NCI-H2171 treated with DMSO at 0.1 percent for 48 hours (cell line): ENCODE measurements around the gene FGFR2.
A peak's percentile ranks its signal among the peaks of the same experiment; 100 is the strongest.

Experiments used
- DNase-seq: peaks from one replicate; lab custom pipeline; 2025; lab: John Stamatoyannopoulos, UW

FGFR2 gene

GRCh38 chr10:121493521-121493920, 104.7 kb downstream of the FGFR2 start:
- DNase-seq = no peak

GRCh38 chr10:121490871-121491519, 107.2 kb downstream of the FGFR2 start:
- no peak for DNase-seq

DNA sequence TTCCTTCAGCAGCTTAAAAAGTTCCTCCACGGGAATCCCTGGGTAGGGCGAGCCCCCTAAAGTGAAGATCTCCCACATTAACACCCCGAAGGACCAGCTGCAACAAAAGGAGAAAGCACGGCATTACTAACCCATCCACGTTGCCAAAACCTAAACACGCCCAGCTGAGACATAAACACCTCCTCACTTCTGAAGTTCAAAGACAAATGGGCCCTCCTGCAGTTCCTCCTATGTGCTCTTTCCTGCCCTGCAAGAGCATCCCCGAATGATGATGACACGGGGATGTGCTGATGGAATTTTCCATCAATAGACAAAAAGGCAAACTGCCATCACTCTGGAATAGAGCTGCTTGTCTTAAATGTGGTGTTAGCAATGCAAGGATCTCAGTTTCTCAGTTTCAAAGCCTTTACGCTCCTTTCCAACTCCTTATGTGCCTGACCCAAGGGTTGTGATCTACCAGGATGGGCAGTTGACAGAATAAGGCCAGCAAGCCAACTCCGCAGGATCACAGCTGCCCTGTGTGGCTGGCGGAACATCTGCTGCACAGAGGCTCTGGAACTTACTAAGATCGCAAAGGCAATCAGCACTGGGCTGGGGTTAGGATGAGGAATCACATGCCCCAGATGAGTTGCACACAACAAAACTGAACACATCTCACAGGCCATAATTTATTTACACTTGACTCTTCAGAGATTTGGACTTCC, 112.7 kb downstream of the FGFR2 start:
- DNase-seq = no peak

DNA sequence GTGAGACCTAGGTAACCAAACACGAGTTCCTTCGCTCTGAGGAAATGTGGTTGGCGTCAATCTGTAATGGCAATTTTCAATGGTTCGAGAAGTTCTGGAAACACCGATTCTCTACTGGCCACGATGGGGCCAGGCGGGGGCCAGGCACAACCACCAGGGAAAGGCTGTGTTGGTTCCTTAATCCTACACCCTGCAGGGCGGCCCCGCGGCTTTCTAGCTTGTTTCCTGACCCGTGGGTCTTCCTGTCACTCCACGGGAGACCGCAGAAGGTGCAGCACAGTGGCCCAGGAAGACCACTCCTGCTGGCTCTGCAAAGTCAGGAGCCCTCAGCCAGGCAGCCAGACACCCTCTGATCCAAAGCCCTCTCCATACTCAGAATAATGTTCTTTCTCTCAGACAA, 113.4 kb downstream of the FGFR2 start:
- DNase-seq = no peak

DNA sequence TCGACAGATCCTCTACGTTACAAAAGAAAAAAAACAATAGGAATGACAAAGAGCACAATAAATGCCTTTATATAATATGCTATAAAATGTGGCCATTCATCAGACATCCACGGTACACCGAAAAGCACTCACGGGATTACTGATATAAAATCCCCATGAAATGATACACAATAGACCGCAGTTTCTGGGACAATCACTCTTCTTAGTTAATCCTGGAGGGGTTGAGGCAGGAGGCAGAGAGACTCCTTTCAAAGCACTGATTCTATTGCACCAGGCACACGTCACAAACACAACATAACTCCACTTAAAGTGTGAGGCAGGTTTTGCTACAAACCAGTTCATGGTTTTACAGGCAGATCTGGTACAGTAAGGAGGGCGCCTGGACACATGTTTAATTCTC, 113.8 kb downstream of the FGFR2 start:
- no peak for DNase-seq

GRCh38 chr10:121481180-121481579, 117.1 kb downstream of the FGFR2 start:
- DNase-seq = no peak

DNA sequence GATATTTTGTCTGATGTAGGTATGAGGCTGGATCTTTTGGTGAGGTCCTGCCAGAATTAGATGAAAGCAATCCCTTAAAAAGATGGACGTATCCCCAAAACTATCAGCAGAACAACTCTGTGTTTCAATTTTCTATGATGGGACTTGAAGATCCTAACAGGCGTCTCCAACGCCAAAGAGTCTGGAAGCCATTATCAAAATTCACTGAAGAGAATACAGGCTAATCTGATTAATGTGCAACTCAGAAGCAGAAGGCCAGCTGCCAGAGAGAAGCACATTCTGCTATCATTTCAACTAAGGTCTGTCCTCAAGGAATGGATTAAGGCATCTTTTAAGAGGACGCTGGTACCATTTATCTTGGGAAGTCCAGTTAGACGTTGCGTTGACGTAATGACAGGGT, 119.7 kb downstream of the FGFR2 start:
- DNase-seq = no peak

GRCh38 chr10:121469797-121470606, 128.2 kb downstream of the FGFR2 start:
- DNase-seq = no peak

- no peak for DNase-seq
Observed at GRCh38 chr10:121468726-121469125, 129.5 kb downstream of the FGFR2 start.

DNA sequence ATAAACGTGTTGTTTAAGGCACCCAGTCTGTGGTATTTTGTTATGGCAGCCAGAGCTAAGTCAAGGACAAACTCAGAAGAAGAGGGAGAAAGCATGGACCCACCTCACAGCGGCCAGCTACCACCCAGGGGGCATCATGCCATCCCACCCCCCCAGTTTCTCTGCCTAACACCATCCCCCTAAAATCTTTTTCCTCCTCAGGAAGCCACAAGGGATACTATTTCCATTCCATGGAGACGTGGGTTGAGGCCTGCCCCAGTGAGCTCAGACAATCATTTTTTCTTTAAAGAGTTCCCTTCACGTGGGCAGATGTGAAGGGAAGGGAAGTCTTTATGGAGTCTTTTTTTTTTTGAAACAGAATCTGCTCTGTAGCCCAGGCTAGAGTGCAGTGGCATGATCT, 131.8 kb downstream of the FGFR2 start:
- DNase-seq = no peak

DNA sequence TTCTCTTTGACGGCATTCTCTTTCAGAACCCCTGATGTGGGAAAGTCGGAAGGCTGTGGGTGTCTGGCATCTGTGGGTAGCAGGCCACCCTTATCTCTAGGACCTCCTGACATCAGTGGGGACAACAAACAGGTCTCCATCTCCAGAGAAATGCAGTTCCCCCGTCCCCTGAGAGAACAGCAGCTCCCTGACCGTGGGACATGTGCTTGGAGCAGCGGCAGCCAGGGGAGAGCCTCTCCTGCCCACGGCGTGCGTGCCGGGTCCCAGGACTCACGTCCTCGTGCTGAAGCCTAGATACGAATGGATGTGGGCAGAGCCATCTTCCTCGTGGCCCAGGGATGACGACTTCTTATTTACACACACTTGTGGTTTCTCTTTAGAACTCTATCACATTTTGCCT, 133.0 kb downstream of the FGFR2 start:
- no peak for DNase-seq

DNA sequence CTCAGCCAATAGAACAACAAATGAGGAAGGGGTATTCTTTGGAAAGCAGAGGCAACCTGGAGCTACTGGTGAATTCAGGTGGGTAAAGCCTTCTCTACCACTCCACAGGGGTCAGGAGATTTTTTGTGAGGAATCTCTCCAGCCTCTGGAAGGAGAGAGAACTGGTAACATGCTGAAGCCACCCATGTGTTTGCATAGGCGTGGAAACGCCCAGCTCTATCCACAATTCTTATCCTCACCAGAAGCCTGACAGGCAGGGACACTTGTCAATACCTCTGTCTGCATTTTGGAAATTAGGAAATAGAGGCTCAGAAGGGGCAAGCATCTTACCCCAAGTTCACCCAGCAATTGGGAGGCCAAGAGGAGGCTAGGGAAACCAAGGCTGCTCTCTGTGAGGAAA, 133.7 kb downstream of the FGFR2 start:
- DNase-seq = no peak

DNA sequence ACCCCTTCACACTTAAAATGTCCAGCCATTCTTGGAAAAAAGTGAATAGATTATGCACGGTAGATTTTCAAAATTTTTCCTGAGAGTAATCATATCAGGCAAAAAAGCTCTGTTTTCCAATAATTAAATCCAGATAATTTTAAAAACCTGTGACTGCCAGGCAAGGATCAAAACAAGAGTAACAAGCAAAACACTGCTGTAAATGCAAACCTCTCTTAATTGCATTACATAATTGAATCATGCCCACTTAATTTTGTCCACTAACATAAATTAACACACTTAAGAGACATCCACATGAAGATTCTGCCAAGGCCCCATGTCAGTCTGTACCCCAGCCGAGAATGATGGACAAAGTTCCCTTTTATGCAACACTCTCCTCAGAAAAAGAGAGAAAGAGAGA, 135.3 kb downstream of the FGFR2 start:
- no peak for DNase-seq

- no peak for DNase-seq
Observed at GRCh38 chr10:121462281-121462680, 136.0 kb downstream of the FGFR2 start.

DNA sequence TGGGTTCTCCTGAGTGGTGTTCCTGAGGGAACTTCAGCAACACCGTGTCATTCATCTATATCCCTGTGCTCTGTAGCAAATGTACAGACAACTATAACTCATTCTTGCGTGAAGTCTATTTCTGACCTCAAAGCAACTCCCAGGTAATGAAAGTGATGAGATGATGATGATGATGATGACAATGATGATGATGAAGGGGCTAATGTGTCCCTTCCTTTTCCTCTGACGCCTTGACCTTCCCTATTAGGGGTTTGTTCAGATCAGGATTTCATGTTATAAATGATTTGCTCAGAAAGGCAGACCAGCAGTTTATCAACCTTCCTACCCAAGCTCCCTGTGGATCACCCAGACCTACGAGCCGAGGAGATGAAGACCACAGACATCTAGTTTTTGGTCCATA, 136.9 kb downstream of the FGFR2 start:
- no peak for DNase-seq

GRCh38 chr10:121460733-121461132, 137.5 kb downstream of the FGFR2 start:
- no peak for DNase-seq

- DNase-seq = no peak
Observed at GRCh38 chr10:121459622-121460453, 138.4 kb downstream of the FGFR2 start.

DNA sequence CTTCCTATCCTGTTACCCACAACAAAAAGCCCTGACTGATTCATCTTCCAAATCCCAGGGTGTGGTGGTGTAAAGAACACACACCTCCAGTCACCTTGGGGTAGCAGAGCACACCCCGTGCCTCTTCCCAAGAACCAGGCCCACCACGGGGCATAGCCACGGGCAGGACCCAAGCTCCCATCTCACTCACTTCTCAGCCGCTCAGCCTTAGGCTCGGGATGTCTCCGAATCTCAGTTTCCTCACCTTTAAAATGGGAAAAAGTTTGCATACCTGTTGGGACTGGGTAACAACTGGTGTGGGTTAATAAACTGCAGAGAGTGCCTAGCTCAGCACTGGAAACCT, 139.0 kb downstream of the FGFR2 start:
- no peak for DNase-seq

GRCh38 chr10:121457729-121458128, 140.5 kb downstream of the FGFR2 start:
- peak; percentile 69 for DNase-seq

DNA sequence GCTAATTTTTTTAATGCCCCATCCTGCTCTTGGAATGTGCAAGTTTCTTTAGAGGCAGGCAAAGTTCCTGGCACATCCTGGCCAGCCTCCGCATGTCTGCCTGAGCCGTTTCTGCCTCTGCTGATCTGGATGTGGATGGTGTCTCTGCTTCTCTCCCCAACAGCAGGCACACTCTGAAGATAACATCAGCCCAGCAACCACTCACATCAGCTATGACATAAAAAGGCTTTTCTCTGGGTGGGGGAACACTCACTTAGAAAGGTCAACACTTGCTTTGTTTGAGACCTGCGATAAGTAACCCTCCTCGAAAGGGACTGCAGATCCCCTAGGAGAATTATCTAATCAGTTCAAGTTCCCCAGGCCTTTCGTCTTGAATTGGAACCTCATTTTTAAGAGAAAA, 142.9 kb downstream of the FGFR2 start:
- no peak for DNase-seq

- DNase-seq = no peak
Observed at GRCh38 chr10:121454781-121455180, 143.5 kb downstream of the FGFR2 start.

DNA sequence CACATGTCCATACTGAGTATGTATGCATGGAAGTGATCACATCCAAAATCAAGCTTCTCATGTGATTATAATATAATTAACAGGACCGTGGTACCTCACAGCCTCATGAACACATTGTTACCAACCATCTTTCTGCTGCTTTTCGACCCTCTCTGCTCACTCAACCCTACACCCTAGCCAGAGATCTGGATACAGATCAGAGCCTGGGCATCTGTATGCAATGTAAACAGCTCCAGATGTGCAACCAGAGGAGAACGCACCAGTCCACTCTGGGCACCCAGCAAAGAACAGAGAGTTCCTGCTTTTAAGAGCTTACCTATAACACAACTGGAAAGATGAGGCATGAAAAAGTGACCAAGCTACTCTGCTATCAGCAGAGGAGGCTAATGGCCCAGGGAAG, 145.1 kb downstream of the FGFR2 start:
- DNase-seq = no peak
